Lung (tissue), 12 donors: ENCODE results near the gene CORO1C. TPM values are rescaled to one million over a fixed set of nuclear protein-coding genes. Genes with fewer than 3 reads are reported as not detected.
A peak's percentile ranks its signal among the peaks of the same experiment; 100 is the strongest.

ENCODE experiments used
- ATAC-seq: fragments of 200-7000 bp; cut with Tn5 transposase; one replicate; pipeline ENCODE4 v1.9.1; 2020; ENCODE audit warnings: moderate number of reproducible peaks; ENCODE audit not compliant: insufficient read depth, low FRiP score
- DNase-seq, 3 donors: peaks; one replicate each; pipeline ENCODE4 v3.0.0-alpha.2; 2013 to 2017
- H3K27ac ChIP-seq, 2 donors: one replicate each; pipeline ENCODE4 v1.5.1; 2013; ENCODE audit warnings: mild to moderate bottlenecking in 2 of 2, moderate library complexity in 2 of 2, control low read depth in 1 of 2, inconsistent platforms in 1 of 2, low read depth in 1 of 2, low read length in 1 of 2
- H3K27me3 ChIP-seq, 3 donors: one replicate each; pipeline ENCODE4 v1.5.1; 2013; ENCODE audit warnings: low read length in 2 of 3; ENCODE audit not compliant: control insufficient read depth in 3 of 3, insufficient read depth in 3 of 3
- H3K36me3 ChIP-seq, 4 donors: one replicate each; pipeline ENCODE4 v1.5.1; 2013; ENCODE audit warnings: low read length in 4 of 4, mild to moderate bottlenecking in 1 of 4, moderate library complexity in 1 of 4; ENCODE audit not compliant: control insufficient read depth in 4 of 4, insufficient read depth in 4 of 4
- H3K4me1 ChIP-seq, 5 donors: one replicate each; pipeline ENCODE4 v1.5.1; 2013; ENCODE audit warnings: low read length in 5 of 5, mild to moderate bottlenecking in 2 of 5, moderate library complexity in 1 of 5; ENCODE audit not compliant: control insufficient read depth in 5 of 5, insufficient read depth in 5 of 5
- H3K4me3 ChIP-seq: one replicate; pipeline ENCODE4 v1.5.1; 2013; ENCODE audit warnings: mild to moderate bottlenecking, control low read depth, moderate library complexity
- H3K9ac ChIP-seq, 2 donors: one replicate each; pipeline ENCODE4 v1.5.1; 2013; ENCODE audit warnings: low read length in 2 of 2, control low read depth in 1 of 2; ENCODE audit not compliant: insufficient read depth in 1 of 2
- H3K9me3 ChIP-seq, 4 donors: one replicate each; pipeline ENCODE4 v1.5.1; 2013; ENCODE audit warnings: low read length in 3 of 4, mild to moderate bottlenecking in 1 of 4, moderate library complexity in 1 of 4; ENCODE audit not compliant: control insufficient read depth in 4 of 4, insufficient read depth in 3 of 4
- WGBS, 2 donors: extraction: QIAGEN DNeasy Blood & Tissue Kit; methylation state at CpG; one replicate each; pipeline ENCODE4 v1.1.7; 2013; 5-methylcytosine and 5-hydroxymethylcytosine counted together
- polyA plus RNA-seq, 2 donors: library from polyadenylated mRNA; stranded (reverse); fragments of 200-250 nt; gene quantifications; one replicate each; pipeline ENCODE4 v1.2.1, GENCODE V29; 2013
- total RNA-seq, 2 donors: library from RNA; depleted of rRNA in 1 of 2; stranded (reverse); fragments of >200 nt in 1 of 2; gene quantifications; one replicate each; pipeline ENCODE4 v1.2.1, GENCODE V29; 2014 to 2021
- TF ChIP-seq, protein P1 (sequence below): IDR thresholded peaks from 2 replicates; pipeline ENCODE4 v1.5.1; 2012; ENCODE audit warnings: mild to moderate bottlenecking; ENCODE audit errors: control extremely low read depth, extremely low read depth
- donor health status: control.
- donor health status: control.
- donor health status: Bipolar disorder and iron deficiency.
- donor health status: healthy.
- donor health status: DM: yes; HTN: yes; CAD: no.

Gene CORO1C
- total and polyA plus RNA-seq, 4 donors: 36.4 to 227 (median 105) TPM

DNA sequence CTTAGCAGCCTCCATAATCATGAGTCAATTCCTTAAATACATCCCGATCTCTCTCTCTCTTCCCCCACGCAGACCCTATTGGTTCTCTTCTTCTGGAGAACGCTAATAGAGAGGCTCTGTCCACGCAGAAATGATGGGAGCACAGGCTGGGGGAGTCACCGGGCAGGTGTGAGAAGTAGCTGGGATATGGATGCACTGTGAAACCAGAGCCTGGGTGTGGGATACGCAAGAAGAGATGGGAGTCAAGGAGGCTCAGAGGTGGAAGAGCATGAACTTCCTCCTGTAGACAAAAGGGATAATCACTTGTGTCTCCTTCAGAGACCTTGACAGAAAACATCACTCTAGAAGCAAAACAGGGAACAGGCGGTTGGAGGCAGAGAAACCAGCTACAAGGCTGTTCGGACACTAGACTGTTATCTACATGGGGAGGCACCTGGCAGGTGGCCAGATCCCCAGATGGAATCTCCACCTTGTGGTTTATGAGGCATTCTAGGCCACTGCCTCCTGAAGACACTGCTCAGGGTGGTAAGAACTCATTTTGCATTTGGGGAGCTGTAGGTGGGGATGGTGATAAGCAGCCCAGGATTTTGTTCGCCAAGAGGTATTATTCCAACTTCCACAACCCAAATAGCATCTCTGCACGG is 90.4 kb downstream of the CORO1C start:
- WGBS, 2 donors: 82 to 83% methylated on average over 10 of the region's 10 CpGs
- H3K27ac ChIP-seq: no peak overlapping the region

DNA sequence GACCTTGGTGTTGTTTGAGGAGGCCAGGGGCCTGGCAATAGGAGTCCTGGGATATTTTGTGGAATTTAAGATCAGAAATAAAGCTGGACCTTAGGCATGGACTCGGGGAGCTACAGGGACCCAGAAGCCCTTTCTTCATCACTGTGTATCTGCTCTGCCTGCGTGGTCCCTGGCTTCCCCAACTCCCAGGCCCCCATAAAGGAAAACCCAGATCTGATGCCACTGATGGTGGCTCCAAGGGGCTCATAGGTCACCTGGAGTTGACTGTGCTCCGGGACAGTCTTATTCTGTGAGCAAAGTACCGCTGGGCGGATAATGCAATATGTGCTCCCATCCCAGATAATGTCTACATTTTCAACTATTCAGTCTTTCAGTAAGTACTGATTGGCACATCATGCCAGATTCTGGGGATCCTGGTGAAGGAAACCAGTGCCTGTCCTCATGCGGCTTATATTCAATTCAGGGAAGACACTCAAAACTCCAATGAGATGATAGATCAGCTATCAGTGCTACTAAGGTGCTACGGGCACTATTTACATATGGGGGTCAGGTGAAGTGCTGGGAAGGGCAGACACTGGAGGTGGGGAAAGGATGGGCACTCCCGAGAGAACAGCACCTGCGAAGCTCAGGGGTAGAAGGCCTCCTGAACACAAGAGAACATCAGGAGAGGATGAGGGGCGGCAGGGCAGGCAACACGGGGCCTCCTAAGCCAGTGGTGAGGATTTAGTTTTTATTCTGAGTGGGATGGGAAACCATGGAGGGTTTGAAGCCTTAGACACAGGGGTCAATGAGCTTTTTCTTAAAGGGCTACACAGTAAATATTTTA is 92.1 kb downstream of the CORO1C start:
- ATAC-seq (no peak), DNase-seq (no peak)
- no peaks in the 10 kb centered on the region for H3K27me3 ChIP-seq
- H3K9me3 ChIP-seq: no peaks in the 10 kb centered on the region
- H3K4me1 ChIP-seq: peaks cover 2 to 55% (median 22%) of the 10 kb centered on the region in 5 donors
- WGBS, 2 donors: 95 to 97% methylated on average over 11 of the region's 11 CpGs
- TF ChIP-seq, protein P1, sequence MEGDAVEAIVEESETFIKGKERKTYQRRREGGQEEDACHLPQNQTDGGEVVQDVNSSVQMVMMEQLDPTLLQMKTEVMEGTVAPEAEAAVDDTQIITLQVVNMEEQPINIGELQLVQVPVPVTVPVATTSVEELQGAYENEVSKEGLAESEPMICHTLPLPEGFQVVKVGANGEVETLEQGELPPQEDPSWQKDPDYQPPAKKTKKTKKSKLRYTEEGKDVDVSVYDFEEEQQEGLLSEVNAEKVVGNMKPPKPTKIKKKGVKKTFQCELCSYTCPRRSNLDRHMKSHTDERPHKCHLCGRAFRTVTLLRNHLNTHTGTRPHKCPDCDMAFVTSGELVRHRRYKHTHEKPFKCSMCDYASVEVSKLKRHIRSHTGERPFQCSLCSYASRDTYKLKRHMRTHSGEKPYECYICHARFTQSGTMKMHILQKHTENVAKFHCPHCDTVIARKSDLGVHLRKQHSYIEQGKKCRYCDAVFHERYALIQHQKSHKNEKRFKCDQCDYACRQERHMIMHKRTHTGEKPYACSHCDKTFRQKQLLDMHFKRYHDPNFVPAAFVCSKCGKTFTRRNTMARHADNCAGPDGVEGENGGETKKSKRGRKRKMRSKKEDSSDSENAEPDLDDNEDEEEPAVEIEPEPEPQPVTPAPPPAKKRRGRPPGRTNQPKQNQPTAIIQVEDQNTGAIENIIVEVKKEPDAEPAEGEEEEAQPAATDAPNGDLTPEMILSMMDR: no peak
- no peaks in the 10 kb centered on the region for H3K36me3 ChIP-seq
- no peak overlapping the region for H3K9ac ChIP-seq
- H3K27ac ChIP-seq: peak overlapping the region in 1 of 2 donors; percentile 18
- H3K4me3 ChIP-seq: no peak overlapping the region

More for the DNA sequence above, 90.4 kb downstream of the CORO1C start:
- Histone ChIP-seq H3K4me1 (peaks cover 10 to 56% (median 33%) of the 10 kb centered on the region in 5 donors), H3K36me3 (peaks cover 0 to 8% (median 4%) of the 10 kb centered on the region in 4 donors), H3K9me3 (no peaks in the 10 kb centered on the region), H3K4me3 (no peak overlapping the region), H3K27me3 (no peaks in the 10 kb centered on the region), H3K9ac (no peak overlapping the region)
- no peak for ATAC-seq
- TF ChIP-seq, protein P1: no peak
- no peak for DNase-seq

GRCh38 chr12:108638141-108638827 is 93.0 kb downstream of the CORO1C start:
- Histone ChIP-seq H3K27ac (peak overlapping the region in 1 of 2 donors; percentile 18), H3K4me1 (peaks cover 0 to 46% (median 21%) of the 10 kb centered on the region in 5 donors), H3K9ac (no peak overlapping the region), H3K36me3 (no peaks in the 10 kb centered on the region), H3K27me3 (no peaks in the 10 kb centered on the region), H3K9me3 (no peaks in the 10 kb centered on the region), H3K4me3 (no peak overlapping the region)
- DNase-seq: peak; percentile 46 to 66 (median 63)
- WGBS, 2 donors: 48 to 51% methylated on average over 18 of the region's 18 CpGs
- no peak for ATAC-seq
- TF ChIP-seq, protein P1: no peak
